SH-SY5Y (cell line): Measurements from ENCODE around the gene CCL19.

Experiments used
- GATA2 ChIP-seq: IDR thresholded peaks from 2 replicates; pipeline ENCODE4 v1.6.1; 2011; ENCODE audit warnings: mild to moderate bottlenecking, low read depth, low read length
- GATA3 ChIP-seq: IDR thresholded peaks from 2 replicates; pipeline ENCODE4 v1.6.1; 2011; ENCODE audit warnings: low read depth, mild to moderate bottlenecking, low read length, moderate library complexity

- TF ChIP-seq GATA3 (no peak), GATA2 (no peak)
Measured at GRCh38 chr9:34707130-34707529, 16.1 kb upstream of the CCL19 start.
